ENCODE measurements around the gene EXPH5.

DNA sequence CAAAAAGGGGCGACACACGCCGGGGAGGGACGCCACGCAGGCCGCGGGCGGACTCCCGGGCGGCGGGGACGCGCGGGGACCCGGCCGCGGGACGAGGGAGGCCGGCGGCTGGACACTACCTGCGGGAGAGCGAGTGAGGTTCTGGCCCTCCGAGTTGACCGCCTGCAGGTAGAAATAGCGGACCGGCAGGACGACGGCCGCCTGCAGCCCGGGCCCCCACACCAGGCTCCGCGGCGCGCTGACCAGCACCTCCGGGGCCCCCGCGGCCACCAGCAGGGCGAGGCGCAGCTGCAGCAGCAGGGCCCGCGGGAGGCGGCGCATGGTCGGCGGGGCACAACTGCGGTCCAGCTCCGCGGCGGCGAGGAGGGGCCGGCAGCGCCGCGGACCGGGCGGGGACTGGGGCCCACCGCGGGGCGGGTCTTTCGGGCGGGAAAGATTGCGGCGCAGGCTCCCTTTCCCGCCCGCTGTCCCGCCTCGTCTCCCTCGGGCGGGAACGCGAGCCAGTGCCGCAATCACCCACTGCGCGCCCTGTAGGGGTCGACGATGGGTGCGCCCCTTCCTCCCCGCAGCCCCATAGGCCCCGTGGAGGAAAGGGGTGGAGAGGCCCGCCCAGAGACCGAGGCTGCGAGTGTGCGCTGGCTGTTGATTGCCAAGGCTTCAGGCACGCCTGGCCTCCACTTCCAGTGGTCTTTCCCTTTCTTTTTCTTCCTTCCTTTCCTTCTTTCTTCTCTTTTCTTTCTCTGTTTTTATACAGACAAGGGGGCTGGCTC is 95.3 kb downstream of the EXPH5 start, which contains the start of gene POGLUT3:
- TF ChIP-seq, protein P1, sequence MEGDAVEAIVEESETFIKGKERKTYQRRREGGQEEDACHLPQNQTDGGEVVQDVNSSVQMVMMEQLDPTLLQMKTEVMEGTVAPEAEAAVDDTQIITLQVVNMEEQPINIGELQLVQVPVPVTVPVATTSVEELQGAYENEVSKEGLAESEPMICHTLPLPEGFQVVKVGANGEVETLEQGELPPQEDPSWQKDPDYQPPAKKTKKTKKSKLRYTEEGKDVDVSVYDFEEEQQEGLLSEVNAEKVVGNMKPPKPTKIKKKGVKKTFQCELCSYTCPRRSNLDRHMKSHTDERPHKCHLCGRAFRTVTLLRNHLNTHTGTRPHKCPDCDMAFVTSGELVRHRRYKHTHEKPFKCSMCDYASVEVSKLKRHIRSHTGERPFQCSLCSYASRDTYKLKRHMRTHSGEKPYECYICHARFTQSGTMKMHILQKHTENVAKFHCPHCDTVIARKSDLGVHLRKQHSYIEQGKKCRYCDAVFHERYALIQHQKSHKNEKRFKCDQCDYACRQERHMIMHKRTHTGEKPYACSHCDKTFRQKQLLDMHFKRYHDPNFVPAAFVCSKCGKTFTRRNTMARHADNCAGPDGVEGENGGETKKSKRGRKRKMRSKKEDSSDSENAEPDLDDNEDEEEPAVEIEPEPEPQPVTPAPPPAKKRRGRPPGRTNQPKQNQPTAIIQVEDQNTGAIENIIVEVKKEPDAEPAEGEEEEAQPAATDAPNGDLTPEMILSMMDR (IDR thresholded peaks at IDR 0.05; ENCODE audit: low read length), result no peak
- TF ChIP-seq EZH2 (optimal IDR thresholded peaks at IDR 0.05; ENCODE audit: low read depth, low read length), result no peak
- no peak for TF ChIP-seq EZH2phosphoT487 (IDR thresholded peaks at IDR 0.05; ENCODE audit: low read length)
